PC-3 (cell line): Measurements from ENCODE around the gene MMP23B.
"Not testable (repeated sequence)": the region's sequence is repeated elsewhere in the genome, so short reads cannot be mapped to it uniquely, and the experiment has no call there.

Experiments
- EZH2 ChIP-seq: fragments of 300-600 bp; sonication (generic); IDR thresholded peaks from one replicate; pipeline ENCODE4 v1.6.1; 2017; ENCODE audit warnings: antibody characterized with exemption, mild to moderate bottlenecking, low read length; ENCODE audit not compliant: unreplicated experiment
- EZH2phosphoT487 ChIP-seq: fragments of 300-600 bp; sonication (generic); IDR thresholded peaks from 2 replicates; pipeline ENCODE4 v1.6.1; 2018; ENCODE audit warnings: mild to moderate bottlenecking, antibody characterized with exemption, low read length, borderline replicate concordance
- TF ChIP-seq, protein P1 (sequence below): fragments of 300-600 bp; sonication (generic); conservative IDR thresholded peaks from 2 replicates; pipeline ENCODE4 v1.5.1; 2017; ENCODE audit warnings: antibody characterized with exemption, low read depth, mild to moderate bottlenecking, low read length

DNA sequence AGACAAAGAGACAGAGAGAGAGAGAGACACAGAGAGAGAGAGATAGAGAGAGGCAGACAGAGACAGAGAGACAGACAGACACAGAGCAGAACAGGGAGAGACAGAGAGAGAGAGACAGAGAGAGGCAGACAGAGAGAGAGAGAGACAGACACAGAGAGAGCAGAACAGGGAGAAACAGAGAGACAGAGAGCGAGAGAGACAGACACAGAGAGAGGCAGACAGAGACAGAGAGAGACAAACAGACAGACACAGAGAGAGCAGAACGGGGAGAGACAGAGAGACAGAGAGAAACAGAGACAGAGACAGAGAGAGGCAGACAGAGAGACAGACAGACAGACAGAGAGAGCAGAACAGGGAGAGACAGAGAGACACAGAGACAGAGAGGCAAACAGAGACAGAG lies 36.6 kb upstream of the MMP23B start:
- TF ChIP-seq, protein P1, sequence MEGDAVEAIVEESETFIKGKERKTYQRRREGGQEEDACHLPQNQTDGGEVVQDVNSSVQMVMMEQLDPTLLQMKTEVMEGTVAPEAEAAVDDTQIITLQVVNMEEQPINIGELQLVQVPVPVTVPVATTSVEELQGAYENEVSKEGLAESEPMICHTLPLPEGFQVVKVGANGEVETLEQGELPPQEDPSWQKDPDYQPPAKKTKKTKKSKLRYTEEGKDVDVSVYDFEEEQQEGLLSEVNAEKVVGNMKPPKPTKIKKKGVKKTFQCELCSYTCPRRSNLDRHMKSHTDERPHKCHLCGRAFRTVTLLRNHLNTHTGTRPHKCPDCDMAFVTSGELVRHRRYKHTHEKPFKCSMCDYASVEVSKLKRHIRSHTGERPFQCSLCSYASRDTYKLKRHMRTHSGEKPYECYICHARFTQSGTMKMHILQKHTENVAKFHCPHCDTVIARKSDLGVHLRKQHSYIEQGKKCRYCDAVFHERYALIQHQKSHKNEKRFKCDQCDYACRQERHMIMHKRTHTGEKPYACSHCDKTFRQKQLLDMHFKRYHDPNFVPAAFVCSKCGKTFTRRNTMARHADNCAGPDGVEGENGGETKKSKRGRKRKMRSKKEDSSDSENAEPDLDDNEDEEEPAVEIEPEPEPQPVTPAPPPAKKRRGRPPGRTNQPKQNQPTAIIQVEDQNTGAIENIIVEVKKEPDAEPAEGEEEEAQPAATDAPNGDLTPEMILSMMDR: not testable (repeated sequence)
- TF ChIP-seq EZH2, EZH2phosphoT487: not testable (repeated sequence)
